ENCODE measurements around the gene ARFGEF3.
A peak's percentile ranks its signal among the peaks of the same experiment; 100 is the strongest.

ARFGEF3 gene

DNA sequence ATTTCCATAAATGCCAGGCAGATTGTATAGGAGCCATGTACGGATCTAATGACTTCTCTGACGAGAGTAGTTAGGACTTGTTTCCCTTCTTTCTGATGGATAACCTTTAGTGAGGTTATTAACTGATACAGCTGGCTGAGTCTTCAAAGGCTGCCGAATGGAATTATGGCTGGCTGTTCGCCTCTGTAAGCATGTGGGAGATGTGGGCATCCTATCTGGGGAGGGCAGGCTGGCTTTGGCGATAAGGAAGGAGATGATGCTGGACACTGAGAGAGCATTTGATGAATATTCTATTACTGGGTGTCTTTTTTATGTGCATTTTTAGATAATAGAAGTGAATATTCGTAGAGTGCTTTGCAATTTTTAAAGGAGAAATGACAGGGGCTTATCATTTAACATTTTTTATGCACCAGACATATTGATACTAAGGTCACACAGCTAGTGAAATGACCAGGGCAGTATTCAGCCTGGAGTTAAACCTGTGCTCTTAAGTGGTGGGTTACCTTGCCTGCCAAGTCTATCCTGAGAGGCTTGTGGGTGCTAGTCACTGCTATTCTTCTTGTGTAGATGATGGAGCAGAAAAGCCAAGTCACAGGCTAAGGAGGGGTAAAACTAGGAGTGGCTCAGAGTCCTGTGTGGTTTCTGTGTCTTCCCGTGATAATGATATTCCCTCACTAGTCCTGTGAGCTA, 53.5 kb downstream of the ARFGEF3 start:
- no peak for DNase-seq (ENCODE audit: low spot score)

DNA sequence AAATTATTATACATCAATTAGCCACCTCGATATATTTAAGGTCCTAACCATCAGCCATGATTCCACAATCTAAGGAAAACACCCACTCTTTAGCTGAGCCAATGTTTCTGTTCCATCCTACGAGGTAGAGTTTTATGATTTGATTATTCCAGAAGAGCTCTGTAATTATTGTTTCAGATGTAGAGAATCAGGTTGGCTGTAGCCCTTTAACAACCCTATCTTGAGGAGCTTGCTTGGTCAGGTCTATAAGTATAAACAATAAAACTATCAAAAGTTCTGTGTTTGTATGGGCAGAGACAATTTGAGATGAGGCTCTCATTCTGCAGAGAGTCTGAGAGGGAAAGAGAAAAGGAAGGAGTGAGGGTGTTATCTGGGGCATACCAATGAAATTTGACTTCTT, 56.7 kb downstream of the ARFGEF3 start, which contains the start of gene PBOV1:
PBOV1 (minus strand) TSS at position 43 of the 400 bp plus-strand sequence. CDS start 96 bp downstream, outside the sequence.
- DNase-seq (ENCODE audit: low spot score), result no peak

DNA sequence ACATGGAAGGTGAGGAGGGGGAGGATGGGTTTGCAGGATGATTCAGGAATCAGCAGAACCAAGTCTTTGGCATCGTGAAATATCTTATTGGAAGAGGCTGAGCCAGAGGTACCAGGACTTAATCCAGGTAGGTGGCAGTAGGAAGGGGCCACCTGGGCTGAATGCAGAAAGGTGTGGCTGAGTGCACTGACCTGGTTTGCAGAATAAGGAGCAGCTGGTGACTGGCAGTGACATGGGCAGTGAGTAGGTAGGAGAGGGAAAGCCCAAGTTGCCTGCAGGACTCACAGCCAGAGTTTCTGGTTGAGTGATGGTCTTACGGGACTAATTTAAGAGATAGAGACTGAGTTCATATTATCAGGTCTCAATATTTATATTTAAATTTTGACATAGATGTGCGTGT, 57.7 kb downstream of the ARFGEF3 start:
- no peak for DNase-seq (ENCODE audit: low spot score)

DNA sequence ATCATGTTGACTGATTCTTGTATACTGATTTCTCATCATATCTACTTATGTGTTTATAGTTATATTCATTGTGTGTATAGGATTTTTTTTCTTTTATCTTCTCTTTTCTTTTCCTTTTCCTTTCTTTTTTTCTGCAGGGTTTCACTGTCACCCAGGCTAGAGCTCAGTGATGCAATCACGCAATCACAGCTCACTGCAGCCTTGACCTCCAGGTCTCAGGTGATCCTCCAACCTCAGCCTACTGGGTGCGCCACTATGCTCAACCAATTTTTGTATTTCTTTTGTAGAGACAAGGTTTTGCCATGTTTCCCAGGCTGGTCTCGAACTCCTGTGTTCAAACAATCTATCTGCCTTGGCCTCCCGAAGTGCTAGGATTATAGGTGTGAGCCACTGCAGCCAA, 58.2 kb downstream of the ARFGEF3 start:
- no peak for DNase-seq (ENCODE audit: low spot score)

DNA sequence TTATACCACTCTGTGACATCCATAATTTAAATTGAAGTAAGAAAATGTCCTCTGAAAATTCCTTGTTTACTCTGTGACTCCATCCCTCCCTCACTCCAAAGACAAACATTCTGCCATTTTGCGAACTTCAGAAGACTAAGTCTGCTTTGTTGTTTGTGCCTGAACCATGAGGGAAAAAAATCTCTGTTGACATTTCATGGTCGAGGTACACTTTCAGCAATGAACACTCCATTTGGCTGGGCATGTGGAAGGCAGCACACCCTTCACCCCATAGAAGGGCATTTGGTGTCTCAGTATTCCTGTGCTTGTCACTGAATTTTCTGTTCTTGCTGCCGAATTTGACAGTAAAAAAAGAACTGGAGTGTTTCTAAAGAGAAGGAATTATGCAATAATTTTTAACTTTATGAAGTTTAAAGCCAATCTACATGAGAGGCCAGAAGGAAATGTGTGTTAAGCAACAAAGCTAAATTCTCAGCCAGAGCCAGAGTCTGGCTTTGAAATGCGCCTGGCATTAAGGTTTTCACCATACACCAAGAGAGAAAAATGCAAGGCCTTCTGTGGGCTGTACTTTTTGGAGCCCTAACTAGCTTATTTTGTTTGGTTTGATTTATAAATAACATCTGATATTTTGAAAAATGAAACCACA, 61.3 kb downstream of the ARFGEF3 start:
- no peak for DNase-seq (ENCODE audit: low spot score)

DNA sequence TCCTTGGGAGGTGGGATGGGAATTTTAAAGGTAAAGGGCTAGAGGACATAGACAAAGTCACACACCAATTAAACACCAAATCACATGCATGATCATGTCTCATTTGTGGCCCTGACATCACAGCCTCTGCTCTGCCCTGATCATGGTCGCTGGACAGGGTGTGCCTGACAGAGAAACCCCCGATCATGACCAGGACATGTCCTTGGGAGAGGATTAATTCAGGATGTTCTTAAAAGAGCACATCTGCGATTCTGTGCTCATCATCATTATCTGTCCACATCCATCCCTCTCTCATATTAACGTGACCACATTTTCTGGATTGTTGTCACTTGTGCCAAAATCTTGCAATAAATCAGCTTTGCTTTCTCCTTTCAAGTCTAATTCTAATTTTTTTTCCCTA, 64.2 kb downstream of the ARFGEF3 start:
- peak; percentile 9 for DNase-seq (ENCODE audit: low spot score)

DNA sequence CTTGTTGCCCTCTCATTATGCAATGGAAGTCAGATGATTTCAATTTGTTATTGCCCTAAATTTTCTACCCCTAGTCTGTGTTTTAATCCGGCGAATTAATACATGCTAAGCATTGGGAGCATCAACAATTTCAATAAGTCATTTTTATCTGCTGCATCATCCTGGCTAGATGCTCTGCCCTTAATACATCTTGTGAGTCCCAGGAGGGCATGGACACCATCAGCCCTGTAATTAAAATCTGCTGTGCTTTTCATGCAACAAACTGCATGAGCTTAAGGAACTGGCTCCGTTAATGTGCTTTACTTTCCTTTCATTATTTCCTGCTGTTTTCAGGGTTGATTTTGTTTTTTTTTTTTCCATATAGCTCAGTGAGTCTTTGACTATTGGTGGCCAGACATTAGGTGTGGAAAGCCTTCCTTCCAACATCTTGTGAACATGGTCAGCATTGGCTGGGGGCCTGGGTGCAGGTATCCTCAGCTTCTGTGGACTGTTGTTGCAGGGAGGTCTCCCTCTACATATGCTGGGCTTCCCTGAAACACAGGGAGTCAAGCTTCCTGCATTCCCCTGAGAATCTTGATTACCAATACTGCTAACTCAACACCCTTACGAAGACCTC, 65.1 kb downstream of the ARFGEF3 start:
- DNase-seq (ENCODE audit: low spot score), result peak; percentile 47

DNA sequence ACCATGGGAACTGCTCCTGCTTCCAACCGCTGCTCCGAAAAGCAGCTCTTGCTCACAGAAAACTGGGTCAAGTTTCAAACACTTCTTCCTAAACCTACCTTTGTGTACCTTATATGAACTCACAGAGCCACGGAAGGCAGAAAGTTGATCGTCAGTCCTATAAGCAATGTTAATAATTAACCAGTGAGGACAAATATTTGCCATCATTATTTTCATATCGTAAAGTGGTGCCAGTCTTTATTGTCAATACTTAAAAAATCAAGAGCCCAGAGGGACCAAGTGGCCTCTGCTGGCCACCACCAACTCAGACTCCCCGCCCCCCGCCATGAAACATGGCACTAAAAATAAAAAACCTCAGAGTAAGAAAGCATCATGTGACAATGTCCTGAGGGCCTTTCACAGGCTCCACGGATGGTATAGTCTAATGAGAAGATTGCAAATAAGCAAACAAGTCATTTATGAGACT, 65.6 kb downstream of the ARFGEF3 start:
- no peak for DNase-seq (ENCODE audit: low spot score)

DNA sequence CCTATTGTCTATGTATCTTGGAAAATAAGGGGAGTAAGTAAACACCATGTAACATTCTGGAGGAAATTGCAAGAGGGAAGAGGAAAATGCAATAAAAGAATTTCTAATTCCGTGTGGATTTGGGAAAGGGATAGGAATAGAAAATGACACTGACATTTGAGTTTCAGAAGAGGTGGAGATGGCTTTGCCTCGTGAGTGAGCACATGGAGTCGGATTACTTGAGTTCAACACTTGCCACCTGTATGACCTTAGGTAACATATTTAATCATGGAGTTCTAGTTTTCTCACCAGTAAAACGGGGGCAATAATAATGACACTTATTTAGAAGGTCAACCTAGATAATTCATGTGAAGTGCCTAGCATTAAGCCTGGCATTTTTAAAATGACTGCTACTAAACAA, 67.3 kb downstream of the ARFGEF3 start:
- no peak for DNase-seq (ENCODE audit: low spot score)

DNA sequence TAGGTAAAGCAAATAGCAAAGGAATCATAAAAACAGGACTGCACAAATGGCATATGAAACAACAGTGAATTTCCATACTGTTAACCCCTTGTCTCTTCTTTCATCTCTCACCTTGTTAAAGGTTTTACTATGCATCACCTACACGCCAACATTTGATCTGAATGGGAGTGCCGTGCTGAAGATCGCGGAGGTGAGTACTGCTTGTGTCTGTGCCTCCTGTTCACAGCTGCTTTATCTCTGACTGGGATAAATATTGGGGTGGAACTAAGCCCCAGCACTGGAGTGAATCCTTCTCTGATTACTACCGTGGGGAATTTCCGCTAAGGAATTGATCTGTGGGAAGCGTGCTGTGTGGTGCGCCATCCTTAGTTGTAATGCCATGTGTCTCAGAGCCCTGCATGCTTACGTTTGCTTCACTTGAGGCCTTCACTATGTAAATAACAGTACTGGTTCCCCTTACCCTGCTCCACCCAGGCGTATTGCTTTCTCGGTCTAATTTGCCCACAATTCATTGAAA, 68.0 kb downstream of the ARFGEF3 start:
- DNase-seq (ENCODE audit: low spot score), result no peak

DNA sequence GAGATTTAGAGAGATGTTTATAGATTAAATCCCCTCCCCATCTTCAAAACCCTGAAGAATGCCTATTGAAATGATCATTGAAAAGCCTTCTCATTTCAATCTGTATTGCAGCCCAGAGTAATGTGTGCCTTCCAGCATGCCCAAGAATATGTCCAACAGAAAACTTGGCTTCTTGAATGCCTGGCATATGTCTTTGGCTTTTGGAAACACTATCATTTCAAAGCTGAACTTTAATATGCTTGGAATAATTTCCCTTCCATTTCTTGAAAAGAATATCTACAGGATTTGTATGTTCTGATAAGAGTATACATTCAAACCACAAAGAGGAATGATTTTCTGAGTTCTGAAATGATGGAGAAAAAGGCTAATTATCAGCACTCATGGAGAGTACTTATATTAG, 68.5 kb downstream of the ARFGEF3 start:
- no peak for DNase-seq (ENCODE audit: low spot score)

DNA sequence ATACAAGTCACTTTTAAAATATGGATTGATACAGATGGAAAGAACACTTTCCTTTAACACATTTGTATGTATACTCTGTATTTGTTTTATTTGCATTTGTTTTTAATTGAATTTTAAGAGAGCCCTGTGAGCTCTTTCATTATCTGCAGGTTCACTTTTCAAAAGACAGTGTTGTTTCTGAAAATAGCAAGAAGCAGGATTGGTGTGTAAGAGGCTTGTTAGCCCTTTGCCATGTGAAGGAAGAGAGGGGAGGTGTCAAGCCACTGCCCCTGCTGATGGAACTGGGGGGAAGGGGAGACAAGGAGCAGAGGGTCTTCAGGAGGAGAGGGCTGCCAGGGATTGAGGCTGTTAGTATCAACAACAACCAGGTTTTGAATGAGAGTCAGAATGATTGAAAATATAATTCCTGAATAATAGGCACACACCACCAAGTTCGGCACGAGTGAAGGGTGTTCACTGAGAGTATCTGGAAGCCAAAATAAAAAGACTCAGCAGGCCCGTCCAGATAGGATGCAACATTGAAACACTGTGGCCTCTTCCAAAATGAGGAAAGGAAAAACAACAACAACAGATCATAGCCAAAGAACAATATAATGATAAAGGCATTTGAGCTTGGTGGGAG, 69.1 kb downstream of the ARFGEF3 start:
- no peak for DNase-seq (ENCODE audit: low spot score)

DNA sequence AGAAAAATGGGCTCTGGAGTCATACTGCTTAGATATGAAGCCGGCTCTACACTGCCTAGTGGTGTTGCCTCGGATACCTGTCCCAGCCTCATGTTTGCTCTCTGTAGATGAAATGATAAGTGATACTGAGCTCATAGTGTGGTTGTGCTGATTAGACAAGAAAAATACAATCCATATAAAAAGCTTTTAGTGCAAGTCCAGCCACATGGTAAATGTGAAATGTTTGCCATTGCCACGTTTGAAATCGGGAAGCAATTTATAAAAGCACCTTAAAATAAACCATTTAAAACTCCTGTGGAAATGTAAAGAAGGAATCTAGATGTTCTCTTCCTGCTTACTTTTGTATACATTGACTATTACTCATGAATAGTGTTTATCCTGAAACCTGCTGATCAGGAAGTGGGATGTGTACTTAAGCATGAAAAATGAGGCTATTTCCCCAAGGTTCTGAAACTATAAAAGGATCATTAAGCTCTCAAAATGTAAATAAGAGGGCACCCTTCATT, 69.7 kb downstream of the ARFGEF3 start:
- no peak for DNase-seq (ENCODE audit: low spot score)

DNA sequence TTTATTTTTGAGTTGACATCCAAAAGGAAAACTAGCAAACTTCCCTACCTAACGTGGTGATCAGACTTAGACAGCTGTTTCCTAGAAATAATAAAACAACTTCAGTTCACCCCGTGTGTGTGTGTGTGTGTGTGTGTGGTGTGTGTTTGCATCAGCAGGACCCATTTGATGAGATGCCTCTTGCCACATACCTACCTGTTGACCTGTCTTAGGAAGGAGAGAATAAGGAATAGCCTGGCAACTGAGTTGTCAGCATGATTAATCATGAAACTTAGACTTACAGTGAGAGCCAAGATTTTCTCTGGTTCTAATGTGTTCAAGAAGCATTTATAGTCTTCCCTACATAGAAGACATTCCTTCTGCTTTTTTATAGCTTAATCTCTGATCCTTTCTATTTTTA, 72.6 kb downstream of the ARFGEF3 start:
- no peak for DNase-seq (ENCODE audit: low spot score)

DNA sequence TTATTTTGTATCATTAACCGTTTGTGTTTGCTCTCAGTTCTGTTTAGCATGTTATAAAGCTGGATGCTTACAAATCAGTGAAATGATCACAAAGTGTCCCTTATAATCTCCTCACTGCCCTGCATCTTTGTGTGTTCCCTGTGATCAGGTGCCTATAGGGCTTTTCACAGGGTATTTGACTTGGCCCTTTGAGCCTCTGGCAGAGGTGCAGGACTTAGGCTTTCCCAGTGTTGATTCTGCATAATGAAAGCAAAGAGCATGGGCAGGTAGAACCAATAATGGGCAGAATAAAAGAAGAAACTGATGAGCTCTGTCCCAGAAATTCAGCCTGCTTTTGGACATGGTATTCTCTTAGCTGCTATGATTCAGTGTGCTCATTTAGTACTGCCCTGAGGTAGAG, 73.5 kb downstream of the ARFGEF3 start:
- DNase-seq (ENCODE audit: low spot score), result no peak

DNA sequence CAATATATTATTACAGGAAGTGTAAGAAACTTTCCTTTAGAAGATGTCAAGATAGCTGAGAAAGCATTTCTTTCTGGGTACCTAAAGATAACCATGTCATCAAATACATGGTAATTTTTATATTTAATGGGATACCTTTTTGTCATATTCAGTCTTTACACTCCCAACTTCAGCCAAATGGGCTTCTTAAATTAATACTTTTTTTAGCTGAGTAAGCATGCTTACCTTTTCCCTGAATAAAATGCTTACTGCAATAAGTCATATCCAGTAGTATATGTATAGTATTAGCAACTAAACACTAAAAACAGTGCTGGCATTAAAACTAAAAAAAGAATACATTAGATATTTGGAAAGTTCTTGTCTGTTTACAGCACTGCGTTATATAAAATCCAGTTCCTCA, 74.0 kb downstream of the ARFGEF3 start:
- DNase-seq (ENCODE audit: low spot score), result no peak

DNA sequence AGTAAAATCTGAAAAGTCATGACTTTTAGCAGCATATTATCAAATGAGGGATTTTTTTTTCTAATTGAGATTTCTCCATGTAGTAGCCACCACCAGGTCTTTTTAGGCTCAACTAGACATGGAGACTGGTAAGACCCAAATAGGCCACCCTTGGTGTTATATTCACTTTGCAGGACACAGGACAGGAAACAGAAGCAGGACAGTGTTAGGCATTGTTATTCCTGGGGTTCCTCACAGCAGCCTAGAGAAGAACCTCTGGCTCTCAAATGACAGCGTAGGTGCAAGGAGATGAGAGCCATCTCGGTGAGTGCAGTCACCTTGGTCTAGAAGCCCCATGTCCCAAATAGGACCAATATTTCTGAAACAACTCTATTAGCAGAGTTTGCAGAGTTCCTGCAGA, 75.7 kb downstream of the ARFGEF3 start:
- no peak for DNase-seq (ENCODE audit: low spot score)

DNA sequence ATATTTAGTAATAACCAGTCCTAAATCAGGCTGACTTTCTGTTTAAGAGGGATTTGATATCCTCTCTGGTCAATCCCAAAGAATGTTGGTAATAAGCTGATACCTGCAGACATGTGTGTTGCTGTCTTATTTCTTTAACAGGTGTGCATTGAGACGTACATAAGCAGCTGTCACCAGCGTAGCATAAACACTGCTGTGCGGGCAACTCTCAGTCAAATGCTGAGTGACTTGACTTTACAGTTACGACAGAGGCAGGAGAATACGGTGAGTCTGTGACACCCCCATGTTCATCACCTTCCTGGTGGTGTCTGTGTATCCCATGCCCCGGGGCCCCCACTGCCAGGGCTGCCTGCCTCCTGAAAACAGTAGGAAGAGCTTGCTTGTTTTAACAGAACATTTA, 76.6 kb downstream of the ARFGEF3 start:
- DNase-seq (ENCODE audit: low spot score), result no peak

DNA sequence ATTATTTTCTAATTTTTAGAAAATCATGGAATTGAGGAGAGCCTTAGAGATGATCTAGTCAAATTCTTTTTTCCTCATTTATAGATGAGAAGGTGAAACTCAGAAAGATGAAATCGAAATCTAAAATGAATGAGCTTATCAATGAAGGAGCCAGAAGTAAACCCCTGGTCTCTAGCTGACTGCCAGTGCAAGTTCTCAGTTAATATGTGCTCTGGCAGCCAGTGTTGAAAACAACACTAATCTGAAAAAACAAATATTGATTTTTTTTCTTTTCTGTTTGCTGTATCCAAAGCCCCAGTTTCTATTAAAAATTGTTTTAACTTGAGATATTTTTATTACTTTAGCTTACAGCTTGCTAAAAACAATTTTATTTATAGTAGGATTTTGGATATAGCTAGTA, 78.0 kb downstream of the ARFGEF3 start:
- no peak for DNase-seq (ENCODE audit: low spot score)

DNA sequence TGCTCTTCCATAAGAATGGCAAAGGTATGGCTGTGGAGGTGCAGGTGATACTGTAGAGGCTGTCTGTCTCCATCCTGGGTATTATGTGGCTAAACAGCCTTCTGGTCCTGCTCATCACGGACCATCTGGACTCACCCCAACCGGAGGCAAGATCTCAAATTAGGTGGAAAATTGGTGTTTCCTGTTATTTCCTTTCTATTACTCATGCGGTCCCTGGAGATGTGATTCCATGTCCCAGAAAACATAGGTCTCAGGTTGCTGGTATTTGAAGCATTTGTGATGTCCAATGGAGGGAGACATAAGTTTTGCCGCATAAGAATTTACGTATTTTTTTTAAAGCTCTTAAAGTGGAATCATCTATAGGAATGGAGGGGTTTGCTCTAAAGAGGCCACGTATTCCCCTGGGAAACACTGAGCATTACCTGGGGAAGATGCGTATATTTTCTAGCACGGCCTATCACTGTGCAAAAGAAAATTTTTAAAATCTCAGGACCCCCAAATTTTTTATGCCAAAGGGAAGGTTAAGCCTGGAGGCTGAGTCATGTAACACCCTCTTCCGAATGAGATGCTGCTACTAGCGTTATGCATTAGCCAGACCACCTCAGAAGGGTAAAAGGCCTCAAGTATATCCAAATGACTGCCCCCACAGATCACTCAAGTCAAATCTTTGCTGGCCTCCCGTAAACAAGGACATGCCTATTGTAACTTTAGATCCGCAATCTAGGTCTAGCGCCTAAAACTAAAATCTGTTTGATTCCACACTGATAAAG, 78.9 kb downstream of the ARFGEF3 start:
- DNase-seq (ENCODE audit: low spot score), result peak; percentile 22

DNA sequence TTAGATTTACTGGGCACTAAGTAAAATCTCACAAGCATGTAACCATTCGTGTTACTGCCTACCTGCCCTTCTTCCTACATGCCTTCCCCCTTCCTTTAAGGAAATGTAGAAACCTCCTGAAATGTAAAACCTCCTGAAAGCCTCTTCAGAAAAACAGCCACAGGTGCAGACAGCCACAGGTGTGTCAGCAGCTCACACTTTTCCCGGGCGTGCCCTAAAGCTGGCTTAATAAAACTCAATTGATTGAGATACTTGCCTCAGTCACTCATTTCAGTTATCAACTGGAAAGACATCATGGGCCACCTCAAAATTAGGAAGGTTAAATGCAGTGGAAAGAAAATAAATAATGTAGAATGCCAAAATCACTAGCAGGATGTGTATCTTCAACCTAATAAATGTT, 79.6 kb downstream of the ARFGEF3 start:
- no peak for DNase-seq (ENCODE audit: low spot score)

DNA sequence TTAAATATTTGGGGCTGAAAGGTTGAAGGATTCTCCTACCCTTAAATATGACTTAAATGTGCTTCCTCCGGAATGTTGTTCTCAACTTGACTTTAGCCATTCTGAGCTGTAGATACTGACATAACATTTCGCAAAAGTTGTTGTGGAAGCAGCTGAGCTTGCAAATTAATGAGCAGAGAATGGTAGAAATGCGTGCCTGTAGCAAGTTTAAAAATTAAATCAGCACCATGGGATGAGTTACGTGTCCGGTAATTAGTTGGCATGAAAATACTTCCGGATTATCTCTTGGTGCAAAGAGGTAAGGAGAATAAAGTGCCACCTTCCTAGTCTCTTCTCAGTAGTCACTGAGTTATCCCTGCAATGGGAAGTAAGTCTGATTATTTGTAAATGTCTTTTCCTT, 80.2 kb downstream of the ARFGEF3 start:
- DNase-seq (ENCODE audit: low spot score), result no peak

All from AG08395 (cell line).